ENCODE measurements around the gene PRKCI. TPM values are rescaled to one million over a fixed set of nuclear protein-coding genes. Genes with fewer than 3 reads are reported as not detected.
"Not testable (repeated sequence)": the region's sequence is repeated elsewhere in the genome, so short reads cannot be mapped to it uniquely, and the experiment has no call there.

The PRKCI gene
- total and polyA plus RNA-seq, 2 donors (not counting 1 experiment from before 2014, with no cell fraction given), result 1.8 to 11.1 TPM

- Histone ChIP-seq H2AFZ (ENCODE audit: insufficient read depth, low read depth, low read length, poor library complexity, severe bottlenecking) (no peak overlapping the region), H3K27ac (ENCODE audit: low read length in 2 of 2) (no peak overlapping the region), H3K9me3 (ENCODE audit: control extremely low read depth in 1 of 3, control insufficient read depth in 2 of 3, insufficient read depth in 1 of 3, low read length in 2 of 3) (peaks cover 0 to 5% (median 1%) of the 10 kb centered on the region in 3 donors), H3K4me3 (ENCODE audit: control extremely low read depth in 1 of 5, extremely low read depth in 1 of 5, insufficient read depth in 1 of 5, low read depth in 2 of 5, low read length in 4 of 5) (no peak overlapping the region), H3K4me1 (ENCODE audit: control insufficient read depth in 2 of 2, insufficient read depth in 2 of 2, low read length in 2 of 2) (no peaks in the 10 kb centered on the region), H3K9ac (ENCODE audit: low read length) (no peak overlapping the region), H3K79me2 (ENCODE audit: control insufficient read depth, insufficient read depth, low read length) (no peaks in the 10 kb centered on the region), H3K27me3 (replicated peaks in 1 of 4; ENCODE audit: control extremely low read depth in 1 of 4, control insufficient read depth in 3 of 4, insufficient read depth in 4 of 4, low read length in 3 of 4) (no peaks in the 10 kb centered on the region), H4K20me1 (ENCODE audit: control insufficient read depth, insufficient read depth, low read length, poor library complexity, severe bottlenecking) (no peaks in the 10 kb centered on the region), H3K36me3 (replicated peaks in 1 of 2; ENCODE audit: control extremely low read depth in 1 of 2, control insufficient read depth in 1 of 2, extremely low read depth in 1 of 2, insufficient read depth in 2 of 2, low read length in 1 of 2) (no peaks in the 10 kb centered on the region), H3K4me2 (replicated peaks; ENCODE audit: low read depth, low read length, poor library complexity, severe bottlenecking) (no peak overlapping the region)
- TF ChIP-seq CTCF (IDR thresholded peaks at IDR 0.05) (no peak), EZH2 (IDR thresholded peaks at IDR 0.05; ENCODE audit: borderline replicate concordance, insufficient read depth, low read depth, low read length, poor library complexity, severe bottlenecking) (no peak)
- H3K27me3 Mint-ChIP-seq, result no peaks in the 10 kb centered on the region
- H3K4me3 Mint-ChIP-seq, result no peak overlapping the region
- ATAC-seq (ENCODE audit: low read depth) (no peak), DNase-seq (no peak)
- peaks cover 1% of the 10 kb centered on the region for H3K4me1 Mint-ChIP-seq
- intact Hi-C loops (cut with micrococcal nuclease), result no loop called here
- POLR2A ChIA-PET, result no interaction called here
- CTCF ChIA-PET, result interaction anchor here (1.8 kb wide), 1 partner anchor 9 kb away, joined by 6 read pairs; no protein-coding TSS in a partner anchor
- peaks cover 2% of the 10 kb centered on the region for H3K9me3 Mint-ChIP-seq (ENCODE audit: insufficient read depth)
- H3K27ac Mint-ChIP-seq, result no peak overlapping the region
- no CpG with 5 or more reads among the region's 3 CpGs for WGBS (ENCODE audit: insufficient coverage)
Measured at GRCh38 chr3:170337420-170337819, 115.2 kb downstream of the PRKCI start.

GRCh38 chr3:170338690-170339340 is 116.6 kb downstream of the PRKCI start:
- Histone ChIP-seq H3K27me3 (replicated peaks in 1 of 4; ENCODE audit: control extremely low read depth in 1 of 4, control insufficient read depth in 3 of 4, insufficient read depth in 4 of 4, low read length in 3 of 4) (no peaks in the 10 kb centered on the region), H3K79me2 (ENCODE audit: control insufficient read depth, insufficient read depth, low read length) (no peaks in the 10 kb centered on the region), H3K36me3 (replicated peaks in 1 of 2; ENCODE audit: control extremely low read depth in 1 of 2, control insufficient read depth in 1 of 2, extremely low read depth in 1 of 2, insufficient read depth in 2 of 2, low read length in 1 of 2) (no peaks in the 10 kb centered on the region), H3K9ac (ENCODE audit: low read length) (no peak overlapping the region), H2AFZ (ENCODE audit: insufficient read depth, low read depth, low read length, poor library complexity, severe bottlenecking) (no peak overlapping the region), H3K9me3 (ENCODE audit: control extremely low read depth in 1 of 3, control insufficient read depth in 2 of 3, insufficient read depth in 1 of 3, low read length in 2 of 3) (peaks cover 0 to 5% (median 1%) of the 10 kb centered on the region in 3 donors), H3K4me2 (replicated peaks; ENCODE audit: low read depth, low read length, poor library complexity, severe bottlenecking) (no peak overlapping the region), H3K27ac (ENCODE audit: low read length in 2 of 2) (no peak overlapping the region), H3K4me1 (ENCODE audit: control insufficient read depth in 2 of 2, insufficient read depth in 2 of 2, low read length in 2 of 2) (no peaks in the 10 kb centered on the region), H4K20me1 (ENCODE audit: control insufficient read depth, insufficient read depth, low read length, poor library complexity, severe bottlenecking) (no peaks in the 10 kb centered on the region), H3K4me3 (ENCODE audit: control extremely low read depth in 1 of 5, extremely low read depth in 1 of 5, insufficient read depth in 1 of 5, low read depth in 2 of 5, low read length in 4 of 5) (no peak overlapping the region)
- TF ChIP-seq EZH2 (IDR thresholded peaks at IDR 0.05; ENCODE audit: borderline replicate concordance, insufficient read depth, low read depth, low read length, poor library complexity, severe bottlenecking) (no peak), CTCF (IDR thresholded peaks at IDR 0.05) (no peak)
- 100% methylated on average over 1 of the region's 1 CpG for WGBS (ENCODE audit: insufficient coverage)
- ATAC-seq (ENCODE audit: low read depth) (no peak), DNase-seq (no peak)
- ChIA-PET POLR2A (interaction anchor here (0.6 to 1.1 kb wide), 2 partner anchors 59 to 533 kb away, joined by 3 to 4 read pairs; no protein-coding TSS in a partner anchor), CTCF (interaction anchor here (1.8 kb wide), 1 partner anchor 10 kb away, joined by 6 read pairs; no protein-coding TSS in a partner anchor)
- Mint-ChIP-seq H3K27me3 (no peaks in the 10 kb centered on the region), H3K4me3 (no peak overlapping the region), H3K27ac (no peak overlapping the region), H3K9me3 (ENCODE audit: insufficient read depth) (peaks cover 2% of the 10 kb centered on the region), H3K4me1 (no peaks in the 10 kb centered on the region)
- intact Hi-C loops (cut with micrococcal nuclease), result no loop called here

- H3K27ac Mint-ChIP-seq; H3K79me2 ChIP-seq (ENCODE audit: control insufficient read depth, insufficient read depth, low read length); H3K4me3 Mint-ChIP-seq; H3K9me3 ChIP-seq (ENCODE audit: control extremely low read depth in 1 of 3, control insufficient read depth in 2 of 3, insufficient read depth in 1 of 3, low read length in 2 of 3); ATAC-seq (ENCODE audit: low read depth); H3K4me1 ChIP-seq (ENCODE audit: control insufficient read depth in 2 of 2, insufficient read depth in 2 of 2, low read length in 2 of 2); H4K20me1 ChIP-seq (ENCODE audit: control insufficient read depth, insufficient read depth, low read length, poor library complexity, severe bottlenecking); H3K4me3 ChIP-seq (ENCODE audit: control extremely low read depth in 1 of 5, extremely low read depth in 1 of 5, insufficient read depth in 1 of 5, low read depth in 2 of 5, low read length in 4 of 5); H3K27ac ChIP-seq (ENCODE audit: low read length in 2 of 2); H3K9me3 Mint-ChIP-seq (ENCODE audit: insufficient read depth); H3K4me1 Mint-ChIP-seq; DNase-seq; H3K27me3 Mint-ChIP-seq; H3K9ac ChIP-seq (ENCODE audit: low read length); H3K4me2 ChIP-seq (replicated peaks; ENCODE audit: low read depth, low read length, poor library complexity, severe bottlenecking); POLR2A ChIA-PET; intact Hi-C loops (cut with micrococcal nuclease); H3K27me3 ChIP-seq (replicated peaks in 1 of 4; ENCODE audit: control extremely low read depth in 1 of 4, control insufficient read depth in 3 of 4, insufficient read depth in 4 of 4, low read length in 3 of 4); H3K36me3 ChIP-seq (replicated peaks in 1 of 2; ENCODE audit: control extremely low read depth in 1 of 2, control insufficient read depth in 1 of 2, extremely low read depth in 1 of 2, insufficient read depth in 2 of 2, low read length in 1 of 2); H2AFZ ChIP-seq (ENCODE audit: insufficient read depth, low read depth, low read length, poor library complexity, severe bottlenecking): not testable (repeated sequence)
- CTCF ChIA-PET, result interaction anchor here (0.6 kb wide), 1 partner anchor 34 kb away, joined by 3 read pairs; no protein-coding TSS in a partner anchor
- WGBS (ENCODE audit: insufficient coverage), result 100% methylated on average over 8 of the region's 9 CpGs
Measured at GRCh38 chr3:170342273-170342672, 120.0 kb downstream of the PRKCI start.
